Loucy (cell line): Measurements from ENCODE around the gene DHRSX.
"Not testable (repeated sequence)": the region's sequence is repeated elsewhere in the genome, so short reads cannot be mapped to it uniquely, and the experiment has no call there.

Experiments
- CTCF ChIP-seq: fragments of 200-600 bp; sonication (generic); conservative IDR thresholded peaks from 2 replicates; pipeline ENCODE4 v1.5.1; 2014; ENCODE audit warnings: mild to moderate bottlenecking, antibody characterized with exemption, low read length
- EZH2phosphoT487 ChIP-seq: fragments of 200-600 bp; IDR thresholded peaks from 2 replicates; pipeline ENCODE4 v1.6.1; 2018; ENCODE audit warnings: antibody characterized with exemption, mild to moderate bottlenecking, moderate library complexity, borderline replicate concordance

- TF ChIP-seq CTCF, EZH2phosphoT487: not testable (repeated sequence)
These were observed 81.4 kb downstream of the DHRSX start for GRCh38 chrX:2419418-2419817.
